GM12878 (cell line): ENCODE results near the gene LARGE1. TPM values are rescaled to one million over a fixed set of nuclear protein-coding genes. Genes with fewer than 3 reads are reported as not detected.
A peak's percentile ranks its signal among the peaks of the same experiment; 100 is the strongest.

Experiments used
- ATAC-seq: fragments of 200-7000 bp; cut with Tn5 transposase; 3 replicates; pipeline ENCODE4 v1.9.1; 2020; ENCODE audit warnings: mild to moderate bottlenecking, moderate library complexity
- BruUV-seq: library from RNA; stranded (reverse); fragments of 400-500 nt; replicated peaks from 2 replicates; lab custom pipeline; 2021; lab: Mats Ljungman, UMichigan
- CTCF ChIA-PET: fragments of 300-600 bp; sonication (Branson Sonifier 250); formaldehyde crosslinking; extraction: SDS; loops from one replicate; lab custom pipeline; 2021; ENCODE audit warnings: inconsistent platforms; lab: Yijun Ruan, JAX
- POLR2A ChIA-PET: fragments of 350-600 bp; formaldehyde crosslinking; extraction: SDS; loops from one replicate; lab custom pipeline; 2021; ENCODE audit warnings: inconsistent platforms; lab: Charles Lee
- RAD21 ChIA-PET: fragments of 300-600 bp; sonication (Branson Sonifier 250); formaldehyde crosslinking; loops from one replicate; lab custom pipeline; 2023; ENCODE audit warnings: antibody characterized with exemption; ENCODE audit not compliant: unreplicated experiment; lab: Charles Lee
- SMC1A ChIA-PET: fragments of 300-600 bp; sonication (Branson Sonifier 250); formaldehyde crosslinking; loops from one replicate; lab custom pipeline; 2023; ENCODE audit not compliant: unreplicated experiment, uncharacterized antibody; lab: Charles Lee
- DNase-seq: peaks from one replicate; pipeline ENCODE4 v3.0.0-alpha.2; 2011; ENCODE audit warnings: low read depth, low spot score
- FAIRE-seq: peaks from 3 replicates; lab custom pipeline; 2011; peaks lifted over from hg19 to GRCh38; lab: Jason Lieb, UNC
- H2AFZ ChIP-seq: 2 replicates; pipeline ENCODE4 v1.6.0; 2011; ENCODE audit warnings: low read depth, low read length, control low read depth; ENCODE audit not compliant: control insufficient read depth
- H3K27ac ChIP-seq: 2 replicates; pipeline ENCODE4 v1.5.1; 2011; ENCODE audit warnings: control low read depth; ENCODE audit not compliant: control insufficient read depth, insufficient read depth
- H3K27me3 ChIP-seq, 2 experiments: replicated peaks in 1 of 2; 2 replicates each; pipeline versions ENCODE4 v1.6.0 to v1.6.1; 2011; ENCODE audit warnings: low read length in 1 of 2; ENCODE audit not compliant: control insufficient read depth in 2 of 2, insufficient read depth in 2 of 2
- H3K36me3 ChIP-seq, 2 experiments: 2 replicates each; pipeline ENCODE4 v1.5.1; 2011; ENCODE audit warnings: low read length in 1 of 2; ENCODE audit not compliant: control insufficient read depth in 2 of 2, insufficient read depth in 2 of 2
- H3K4me1 ChIP-seq: 2 replicates; pipeline ENCODE4 v1.6.1; 2011; ENCODE audit warnings: mild to moderate bottlenecking, low read length, moderate library complexity, mixed read lengths; ENCODE audit not compliant: control insufficient read depth, insufficient read depth
- H3K4me2 ChIP-seq: 2 replicates; pipeline ENCODE4 v1.6.0; 2011; ENCODE audit warnings: control low read depth; ENCODE audit not compliant: control insufficient read depth, insufficient read depth
- H3K4me3 ChIP-seq: fragments of 200-600 bp; sonication (generic); 2 replicates; pipeline ENCODE4 v1.5.1; 2016
- H3K79me2 ChIP-seq: 2 replicates; pipeline ENCODE4 v1.6.0; 2011; ENCODE audit warnings: low read length; ENCODE audit not compliant: control insufficient read depth, insufficient read depth
- H3K9ac ChIP-seq: 2 replicates; pipeline ENCODE4 v1.8.0; 2011; ENCODE audit warnings: low read length, control low read depth, mixed read lengths; ENCODE audit not compliant: control insufficient read depth, insufficient read depth
- H3K9me3 ChIP-seq: replicated peaks from 3 replicates; pipeline ENCODE4 v1.5.1; 2011; ENCODE audit warnings: mild to moderate bottlenecking, low read length; ENCODE audit not compliant: control insufficient read depth, insufficient read depth
- H4K20me1 ChIP-seq: 2 replicates; pipeline ENCODE4 v1.6.0; 2011; ENCODE audit not compliant: control insufficient read depth, insufficient read depth
- BHLHE40 ChIP-seq, 2 experiments: fragments of 450-650 bp in 1 of 2; IDR thresholded peaks; 2 replicates each; pipeline ENCODE4 v1.6.1; 2011 to 2017; ENCODE audit warnings: low read depth in 2 of 2, borderline replicate concordance in 1 of 2, improper control_type of control experiment in 1 of 2, low read length in 1 of 2, mild to moderate bottlenecking in 1 of 2
- BMI1 ChIP-seq: fragments of 450-650 bp; IDR thresholded peaks from 2 replicates; pipeline ENCODE4 v1.6.1; 2016; ENCODE audit warnings: mild to moderate bottlenecking, moderate library complexity, borderline replicate concordance
- CBX3 ChIP-seq: fragments of 200-600 bp; sonication (generic); IDR thresholded peaks from 2 replicates; pipeline ENCODE4 v1.6.1; 2016; ENCODE audit warnings: low read depth, borderline replicate concordance
- CHD1 ChIP-seq: IDR thresholded peaks from 2 replicates; pipeline ENCODE4 v1.6.1; 2012; ENCODE audit warnings: low read depth, low read length, improper control_type of control experiment
- DPF2 ChIP-seq: fragments of 450-650 bp; IDR thresholded peaks from 2 replicates; pipeline ENCODE4 v1.6.1; 2017; ENCODE audit warnings: mild to moderate bottlenecking
- ETV6 ChIP-seq, 2 experiments: fragments of 450-650 bp in 1 of 2; IDR thresholded peaks in 1 of 2; conservative IDR thresholded peaks in 1 of 2; 2 replicates each; pipeline ENCODE4 v1.6.1; 2014; ENCODE audit warnings: antibody characterized with exemption in 1 of 2, borderline replicate concordance in 1 of 2, low read depth in 1 of 2, mild to moderate bottlenecking in 1 of 2, moderate library complexity in 1 of 2
- HSF1 ChIP-seq: fragments of 150-350 bp; IDR thresholded peaks from 2 replicates; pipeline ENCODE4 v1.6.1; 2014; ENCODE audit warnings: mild to moderate bottlenecking, low read depth, low read length
- KDM1A ChIP-seq: fragments of 200-600 bp; sonication (generic); IDR thresholded peaks from 2 replicates; pipeline ENCODE4 v1.6.1; 2016; ENCODE audit warnings: borderline replicate concordance
- MEF2B ChIP-seq: fragments of 450-650 bp; IDR thresholded peaks from 2 replicates; pipeline ENCODE4 v1.6.1; 2018; ENCODE audit warnings: mild to moderate bottlenecking, moderate library complexity; ENCODE audit not compliant: partially characterized antibody, poor library complexity, severe bottlenecking
- PAX5 ChIP-seq: IDR thresholded peaks from 2 replicates; pipeline ENCODE4 v1.6.1; 2011; ENCODE audit warnings: low read depth, low read length, borderline replicate concordance
- RELA ChIP-seq: fragments of 450-650 bp; IDR thresholded peaks from 2 replicates; pipeline ENCODE4 v1.8.0; 2014; ENCODE audit warnings: borderline replicate concordance; ENCODE audit not compliant: partially characterized antibody
- RFX5 ChIP-seq: IDR thresholded peaks from 2 replicates; pipeline ENCODE4 v1.6.1; 2011; ENCODE audit warnings: low read depth, low read length, improper control_type of control experiment
- SREBF2 ChIP-seq: IDR thresholded peaks from 2 replicates; pipeline ENCODE4 v1.6.1; 2012; ENCODE audit warnings: mild to moderate bottlenecking, low read length
- WRNIP1 ChIP-seq: IDR thresholded peaks from 2 replicates; pipeline ENCODE4 v1.6.1; 2011; ENCODE audit warnings: low read depth, low read length, improper control_type of control experiment, borderline replicate concordance
- ZBTB33 ChIP-seq: fragments of 450-650 bp; IDR thresholded peaks from 2 replicates; pipeline ENCODE4 v1.6.1; 2017; ENCODE audit warnings: mild to moderate bottlenecking
- in situ Hi-C: fragments of 300-500 bp; cut with MboI; formaldehyde crosslinking; loops from 9 replicates; pipeline ENCODE4 v1.14.3; 2018; ENCODE audit warnings: mixed read lengths
- intact Hi-C: fragments of 100-400 bp; cut with micrococcal nuclease; formaldehyde crosslinking; loops from one replicate; pipeline ENCODE4 v1.14.2; 2022; ENCODE audit not compliant: unreplicated experiment
- polyA plus RNA-seq, 11 experiments: library from polyadenylated mRNA; depleted of rRNA in 4 of 11; unstranded in 6 of 11; stranded (reverse) in 5 of 11; fragments of >200 nt; fragmentation: Nextera tagmentation in 4 of 11; fragmentation: Illumina TruSeq in 1 of 11; extraction: Ambion mirVana in 4 of 11; extraction: Trizol in 1 of 11; gene quantifications; 1 replicate in 1 of 11; 2 replicates in 10 of 11; pipeline versions ENCODE4 v1.2.1 to v1.2.3, GENCODE V29; 2011 to 2016; ENCODE audit warnings: inconsistent platforms in 2 of 11, missing spikeins in 2 of 11, low read depth in 1 of 11
- total RNA-seq, 4 experiments: library from RNA; depleted of rRNA in 3 of 4; stranded (reverse); fragments of >200 nt in 3 of 4; fragmentation: Illumina TruSeq in 1 of 4; extraction: Trizol in 1 of 4; gene quantifications; 2 replicates each; pipeline versions ENCODE4 v1.2.1 to v1.2.3, GENCODE V29; 2013 to 2021
- TF ChIP-seq, protein P1 (sequence below): IDR thresholded peaks from 2 replicates; pipeline ENCODE4 v1.6.1; 2012; ENCODE audit warnings: low read length, inconsistent platforms

LARGE1 gene
- total and polyA plus RNA-seq, 10 of the 15 experiments (the other 5 are each of a cell fraction or from before 2014, with no cell fraction given): 3.2 to 41.4 (median 17.3) TPM

DNA sequence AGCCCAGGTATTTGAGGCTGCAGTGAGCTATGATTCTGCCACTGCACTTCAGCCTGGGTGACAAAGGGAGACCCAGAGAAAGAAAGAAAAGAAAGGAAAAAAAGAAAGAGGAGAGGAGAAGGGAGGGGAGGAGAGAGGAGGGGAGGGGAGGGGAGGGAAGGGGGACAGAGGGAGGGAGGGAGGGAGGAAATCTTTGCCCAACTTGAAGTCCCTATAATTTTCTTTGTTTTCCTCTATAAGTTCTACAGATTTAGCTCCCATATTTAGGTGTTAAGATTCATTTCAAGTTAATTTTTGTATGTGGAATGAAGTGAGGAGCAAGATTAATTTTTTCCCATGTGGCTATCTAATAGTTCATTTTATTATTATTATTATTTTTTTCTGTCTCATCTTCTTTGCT, 328.3 kb downstream of the LARGE1 start (continued):
- no peak for TF ChIP-seq RFX5
- TF ChIP-seq, all 136 proteins: peak for 0

GRCh38 chr22:33589297-33589696, 331.0 kb downstream of the LARGE1 start:
- H3K4me3 ChIP-seq: no peak overlapping the region
- H3K27ac ChIP-seq: no peak overlapping the region
- H3K4me1 ChIP-seq: no peaks in the 10 kb centered on the region
- H3K27me3 ChIP-seq: no peaks in the 10 kb centered on the region
- H4K20me1 ChIP-seq: no peaks in the 10 kb centered on the region
- H3K36me3 ChIP-seq: no peaks in the 10 kb centered on the region
- ChIA-PET CTCF (no interaction called here), RAD21 (no interaction called here), SMC1A (interaction anchor here (0.6 kb wide), 1 partner anchor 15 kb away, joined by 3 read pairs; no protein-coding TSS in a partner anchor), POLR2A (no interaction called here)
- BruUV-seq: no TSS peak
- no peak for TF ChIP-seq MEF2B
- TF ChIP-seq SREBF2: no peak
- TF ChIP-seq CBX3: no peak
- no peak for TF ChIP-seq BMI1
- TF ChIP-seq ZBTB33: no peak
- no peak for TF ChIP-seq KDM1A
- no peak for TF ChIP-seq RFX5
- no peak for TF ChIP-seq RELA
- no peak for TF ChIP-seq CHD1
- TF ChIP-seq DPF2: no peak
- no peak for TF ChIP-seq WRNIP1
- TF ChIP-seq ETV6 (conservative IDR thresholded peaks at IDR 0.05 in 1 of 2, IDR thresholded peaks at IDR 0.05 in 1 of 2; ENCODE audit: borderline replicate concordance in 1 of 2, low read depth in 1 of 2): no peak
- no peak for TF ChIP-seq HSF1
- no peak for TF ChIP-seq PAX5
- no peak for TF ChIP-seq BHLHE40 (IDR thresholded peaks at IDR 0.05; ENCODE audit: borderline replicate concordance in 1 of 2, low read depth in 2 of 2, low read length in 1 of 2)
- TF ChIP-seq, protein P1, sequence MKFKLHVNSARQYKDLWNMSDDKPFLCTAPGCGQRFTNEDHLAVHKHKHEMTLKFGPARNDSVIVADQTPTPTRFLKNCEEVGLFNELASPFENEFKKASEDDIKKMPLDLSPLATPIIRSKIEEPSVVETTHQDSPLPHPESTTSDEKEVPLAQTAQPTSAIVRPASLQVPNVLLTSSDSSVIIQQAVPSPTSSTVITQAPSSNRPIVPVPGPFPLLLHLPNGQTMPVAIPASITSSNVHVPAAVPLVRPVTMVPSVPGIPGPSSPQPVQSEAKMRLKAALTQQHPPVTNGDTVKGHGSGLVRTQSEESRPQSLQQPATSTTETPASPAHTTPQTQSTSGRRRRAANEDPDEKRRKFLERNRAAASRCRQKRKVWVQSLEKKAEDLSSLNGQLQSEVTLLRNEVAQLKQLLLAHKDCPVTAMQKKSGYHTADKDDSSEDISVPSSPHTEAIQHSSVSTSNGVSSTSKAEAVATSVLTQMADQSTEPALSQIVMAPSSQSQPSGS: no peak
- ATAC-seq (no peak), DNase-seq (no peak), FAIRE-seq (peak; percentile 31)
- intact Hi-C loops (no loop called here), in situ Hi-C loops (no loop called here)
- H2AFZ ChIP-seq: no peak overlapping the region
- H3K9me3 ChIP-seq: no peaks in the 10 kb centered on the region
- H3K9ac ChIP-seq: no peak overlapping the region
- no peaks in the 10 kb centered on the region for H3K79me2 ChIP-seq
- no peak overlapping the region for H3K4me2 ChIP-seq
